HG03558 (cell line): Measurements from ENCODE around the gene CCN6.
"Not testable (repeated sequence)": the region's sequence is repeated elsewhere in the genome, so short reads cannot be mapped to it uniquely, and the experiment has no call there.

Experiments
- ATAC-seq: cut with Tn5 transposase; IDR thresholded peaks from one replicate; pipeline ENCODE4 v1.9.1; 2021; ENCODE audit warnings: moderate number of reproducible peaks; ENCODE audit not compliant: unreplicated experiment; ENCODE audit errors: extremely low read depth

The CCN6 gene

GRCh38 chr6:112029045-112029822, 24.7 kb upstream of the CCN6 start:
- no peak for ATAC-seq

GRCh38 chr6:112030206-112030960, 23.5 kb upstream of the CCN6 start:
- ATAC-seq: no peak

GRCh38 chr6:112030961-112031660, 22.8 kb upstream of the CCN6 start:
- ATAC-seq: no peak

- no peak for ATAC-seq
These were observed 21.9 kb upstream of the CCN6 start for GRCh38 chr6:112031960-112032359.

GRCh38 chr6:112032728-112033127, 21.2 kb upstream of the CCN6 start:
- no peak for ATAC-seq

GRCh38 chr6:112033791-112034615, 19.9 kb upstream of the CCN6 start:
- no peak for ATAC-seq

- ATAC-seq: no peak
These were observed 19.3 kb upstream of the CCN6 start for GRCh38 chr6:112034616-112034995.

- ATAC-seq: no peak
These were observed 17.7 kb upstream of the CCN6 start for GRCh38 chr6:112036088-112036637.

GRCh38 chr6:112037783-112038216, 16.1 kb upstream of the CCN6 start:
- ATAC-seq: no peak

GRCh38 chr6:112038268-112038667, 15.6 kb upstream of the CCN6 start:
- ATAC-seq: no peak

GRCh38 chr6:112038756-112039430, 15.0 kb upstream of the CCN6 start:
- no peak for ATAC-seq

- ATAC-seq: no peak
These were observed 14.5 kb upstream of the CCN6 start for GRCh38 chr6:112039431-112039770.

GRCh38 chr6:112040956-112041355, 12.9 kb upstream of the CCN6 start:
- no peak for ATAC-seq

GRCh38 chr6:112041535-112041934, 12.4 kb upstream of the CCN6 start:
- ATAC-seq: no peak

- peak; percentile 81 for ATAC-seq
These were observed 10.6 kb upstream of the CCN6 start for GRCh38 chr6:112043032-112044007.

GRCh38 chr6:112044196-112044595, 9.7 kb upstream of the CCN6 start:
- no peak for ATAC-seq

GRCh38 chr6:112044856-112045255, 9.0 kb upstream of the CCN6 start:
- no peak for ATAC-seq

- ATAC-seq: not testable (repeated sequence)
These were observed 6.4 kb upstream of the CCN6 start for GRCh38 chr6:112047523-112047922.
